Measurements from ENCODE around the gene PGA3.
"Not testable (repeated sequence)": the region's sequence is repeated elsewhere in the genome, so short reads cannot be mapped to it uniquely, and the experiment has no call there.

The PGA3 gene

DNA sequence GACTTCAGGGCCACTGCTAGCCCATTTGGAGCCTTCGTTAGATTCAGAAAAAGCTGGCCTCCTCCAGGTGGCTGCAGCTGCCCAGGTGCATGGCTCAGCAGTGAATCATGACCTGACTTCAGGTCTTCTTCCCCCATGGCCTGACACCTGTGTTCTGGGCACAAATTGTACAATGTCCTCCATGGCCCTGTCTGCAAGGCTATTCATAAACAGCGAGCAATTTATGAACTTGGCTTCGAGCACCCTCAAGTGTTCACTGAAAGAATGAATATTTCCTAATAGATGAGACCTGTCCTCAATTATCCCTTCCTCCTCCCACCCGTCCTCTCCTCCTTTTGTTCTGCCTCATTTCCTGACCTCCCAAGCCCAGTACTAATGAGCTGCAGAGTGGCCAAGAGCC is 29.9 kb upstream of the PGA3 start:
- DNase-seq (ENCODE audit: low read depth) = peak; percentile 33
- no peaks in the 10 kb centered on the region for H3K4me1 ChIP-seq (ENCODE audit: control insufficient read depth, insufficient read depth, low read length)
- no peak overlapping the region for H3K4me3 ChIP-seq (ENCODE audit: low read length)
- H3K36me3 ChIP-seq (ENCODE audit: control insufficient read depth, insufficient read depth, low read length, severe bottlenecking) = no peaks in the 10 kb centered on the region
- peaks cover 4% of the 10 kb centered on the region for H3K9me3 ChIP-seq (ENCODE audit: control insufficient read depth, low read length)
- peaks cover 70% of the 10 kb centered on the region for H3K27me3 ChIP-seq (replicated peaks; ENCODE audit: control insufficient read depth, insufficient read depth, low read length)
- no peak overlapping the region for H3K9ac ChIP-seq (ENCODE audit: low read length)

DNA sequence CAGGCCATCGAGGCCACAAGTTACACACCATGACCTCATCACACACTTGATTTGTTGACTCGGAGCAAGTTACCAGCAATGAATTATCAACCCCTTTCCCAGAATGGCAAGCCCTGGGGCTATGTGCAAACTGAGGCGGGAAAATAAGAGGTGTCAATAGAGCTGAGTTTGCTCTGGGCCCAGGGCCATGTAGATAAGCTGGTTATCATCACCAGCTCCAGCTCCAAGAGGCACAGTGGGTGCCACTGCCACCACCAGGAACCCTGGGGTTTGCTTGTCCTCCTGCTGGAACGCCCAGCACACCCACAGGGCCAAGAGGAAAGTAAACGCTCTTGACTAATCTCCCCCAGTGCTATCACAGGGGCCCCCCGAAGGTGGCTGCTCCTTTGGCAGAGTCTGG is 29.0 kb upstream of the PGA3 start:
- Histone ChIP-seq H3K9ac (ENCODE audit: low read length) (no peak overlapping the region), H3K36me3 (ENCODE audit: control insufficient read depth, insufficient read depth, low read length, severe bottlenecking) (no peaks in the 10 kb centered on the region), H3K9me3 (ENCODE audit: control insufficient read depth, low read length) (no peaks in the 10 kb centered on the region), H3K27me3 (replicated peaks; ENCODE audit: control insufficient read depth, insufficient read depth, low read length) (peaks cover 64% of the 10 kb centered on the region), H3K4me3 (ENCODE audit: low read length) (no peak overlapping the region), H3K4me1 (ENCODE audit: control insufficient read depth, insufficient read depth, low read length) (no peaks in the 10 kb centered on the region)
- no peak for DNase-seq (ENCODE audit: low read depth)

DNA sequence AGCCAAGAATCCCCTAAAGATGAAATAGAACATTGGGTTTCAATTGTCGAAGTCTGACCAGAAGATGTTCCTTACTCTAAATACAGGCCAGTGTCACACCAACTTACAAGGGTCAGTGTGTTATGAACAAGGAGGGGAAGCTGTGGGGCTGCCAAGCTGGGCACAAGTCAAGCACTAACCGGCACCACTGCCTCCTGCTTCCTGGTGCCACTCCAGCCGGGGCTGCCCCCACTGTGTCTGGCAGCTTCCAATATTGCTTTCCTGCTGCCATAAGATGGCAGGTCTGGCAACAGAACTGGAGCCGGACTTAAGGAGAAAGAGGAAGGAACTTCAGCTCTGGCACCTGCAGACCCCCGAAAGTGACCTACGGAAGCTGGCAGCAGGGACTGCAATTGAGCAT is 28.4 kb upstream of the PGA3 start:
- Histone ChIP-seq H3K4me1 (ENCODE audit: control insufficient read depth, insufficient read depth, low read length) (no peaks in the 10 kb centered on the region), H3K36me3 (ENCODE audit: control insufficient read depth, insufficient read depth, low read length, severe bottlenecking) (no peaks in the 10 kb centered on the region), H3K9ac (ENCODE audit: low read length) (no peak overlapping the region), H3K4me3 (ENCODE audit: low read length) (no peak overlapping the region), H3K9me3 (ENCODE audit: control insufficient read depth, low read length) (no peaks in the 10 kb centered on the region), H3K27me3 (replicated peaks; ENCODE audit: control insufficient read depth, insufficient read depth, low read length) (peaks cover 59% of the 10 kb centered on the region)
- no peak for DNase-seq (ENCODE audit: low read depth)

DNA sequence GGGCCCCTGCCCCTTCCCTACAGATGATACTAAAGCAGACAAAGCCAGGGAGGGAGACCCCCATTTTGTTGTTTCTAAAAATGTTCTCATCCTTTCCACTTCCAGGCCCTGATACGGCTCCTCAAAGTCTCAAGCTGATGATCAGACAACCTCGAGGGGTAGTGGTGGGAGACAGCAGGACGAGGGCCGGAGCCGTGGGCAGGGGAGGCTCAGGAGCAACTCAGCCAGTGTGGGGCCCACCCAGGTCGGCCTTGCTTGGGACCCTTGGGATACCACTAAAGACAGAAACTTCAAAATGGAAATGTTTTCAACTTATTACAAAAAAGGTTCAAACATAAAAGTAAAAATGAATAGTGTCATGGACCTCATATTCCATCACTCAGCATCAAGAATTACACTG is 26.9 kb upstream of the PGA3 start:
- Histone ChIP-seq H3K4me3 (ENCODE audit: low read length) (no peak overlapping the region), H3K9me3 (ENCODE audit: control insufficient read depth, low read length) (no peaks in the 10 kb centered on the region), H3K27me3 (replicated peaks; ENCODE audit: control insufficient read depth, insufficient read depth, low read length) (peaks cover 48% of the 10 kb centered on the region), H3K36me3 (ENCODE audit: control insufficient read depth, insufficient read depth, low read length, severe bottlenecking) (no peaks in the 10 kb centered on the region), H3K9ac (ENCODE audit: low read length) (no peak overlapping the region), H3K4me1 (ENCODE audit: control insufficient read depth, insufficient read depth, low read length) (no peaks in the 10 kb centered on the region)
- DNase-seq (ENCODE audit: low read depth) = no peak

DNA sequence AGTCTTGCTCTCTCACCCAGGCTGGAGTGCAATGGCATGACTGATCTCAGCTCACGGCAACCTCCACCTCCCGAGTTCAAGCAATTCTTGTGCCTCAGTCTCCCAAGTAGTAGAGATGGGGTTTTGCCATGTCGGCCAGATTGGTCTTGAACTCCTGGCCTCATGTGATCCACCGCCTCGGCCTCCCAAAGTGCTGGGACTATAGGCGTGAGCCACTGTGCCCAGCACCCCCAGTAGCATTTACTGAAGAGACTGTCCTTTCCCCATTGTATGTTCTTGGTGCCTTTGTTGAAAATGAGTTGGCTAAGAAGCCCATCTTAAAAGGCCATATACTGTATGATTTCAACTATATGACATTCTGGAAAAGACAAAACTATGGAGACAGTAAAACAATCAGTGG is 23.1 kb upstream of the PGA3 start:
- not testable (repeated sequence) for H3K9ac ChIP-seq (ENCODE audit: low read length); H3K4me1 ChIP-seq (ENCODE audit: control insufficient read depth, insufficient read depth, low read length); H3K36me3 ChIP-seq (ENCODE audit: control insufficient read depth, insufficient read depth, low read length, severe bottlenecking); H3K4me3 ChIP-seq (ENCODE audit: low read length); DNase-seq (ENCODE audit: low read depth); H3K9me3 ChIP-seq (ENCODE audit: control insufficient read depth, low read length)
- H3K27me3 ChIP-seq (replicated peaks; ENCODE audit: control insufficient read depth, insufficient read depth, low read length) = peaks cover 12% of the 10 kb centered on the region

DNA sequence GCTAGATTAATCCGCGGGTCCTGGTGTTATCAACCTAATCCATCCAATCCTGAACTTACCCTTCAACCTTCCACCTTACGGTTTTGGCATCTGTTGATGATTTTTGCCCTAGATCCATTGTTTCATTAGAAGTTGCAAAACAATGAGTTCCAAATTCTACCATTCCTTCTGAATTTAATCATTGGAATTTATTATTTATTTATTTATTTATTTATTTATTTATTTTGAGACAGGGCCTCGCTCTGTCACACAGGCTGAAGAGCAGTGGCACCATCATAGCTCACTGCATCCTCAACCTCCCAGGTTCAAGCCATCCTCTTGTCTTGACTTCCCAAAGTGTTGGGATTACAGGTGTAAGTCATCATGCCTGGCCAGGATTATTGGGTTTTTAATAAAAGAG is 21.8 kb upstream of the PGA3 start:
- H3K27me3 ChIP-seq (replicated peaks; ENCODE audit: control insufficient read depth, insufficient read depth, low read length) = no peaks in the 10 kb centered on the region
- no peak for DNase-seq (ENCODE audit: low read depth)
- no peak overlapping the region for H3K4me3 ChIP-seq (ENCODE audit: low read length)
- no peaks in the 10 kb centered on the region for H3K9me3 ChIP-seq (ENCODE audit: control insufficient read depth, low read length)
- no peak overlapping the region for H3K9ac ChIP-seq (ENCODE audit: low read length)
- no peaks in the 10 kb centered on the region for H3K36me3 ChIP-seq (ENCODE audit: control insufficient read depth, insufficient read depth, low read length, severe bottlenecking)
- no peaks in the 10 kb centered on the region for H3K4me1 ChIP-seq (ENCODE audit: control insufficient read depth, insufficient read depth, low read length)

DNA sequence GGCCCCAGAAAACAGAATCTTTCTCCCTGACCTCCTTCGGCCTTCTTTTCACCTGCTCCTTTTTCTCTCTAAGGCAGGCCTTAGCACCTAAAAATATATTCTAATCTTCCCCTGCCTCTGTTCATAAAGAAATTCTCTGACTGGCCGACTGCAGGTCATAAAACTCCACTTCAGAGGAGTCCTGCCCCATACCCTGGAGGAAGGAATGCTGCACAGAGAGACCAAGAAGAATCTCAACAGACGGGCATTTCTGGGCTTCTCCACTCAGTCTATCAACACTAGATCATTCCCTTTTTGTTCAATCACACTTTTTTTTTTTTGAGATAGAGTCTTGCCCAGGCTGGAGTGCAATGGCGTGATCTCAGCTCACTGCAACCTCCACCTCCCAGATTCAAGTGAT is 19.7 kb upstream of the PGA3 start:
- Histone ChIP-seq H3K4me1 (ENCODE audit: control insufficient read depth, insufficient read depth, low read length) (no peaks in the 10 kb centered on the region), H3K4me3 (ENCODE audit: low read length) (no peak overlapping the region), H3K9me3 (ENCODE audit: control insufficient read depth, low read length) (no peaks in the 10 kb centered on the region), H3K36me3 (ENCODE audit: control insufficient read depth, insufficient read depth, low read length, severe bottlenecking) (no peaks in the 10 kb centered on the region), H3K9ac (ENCODE audit: low read length) (no peak overlapping the region), H3K27me3 (replicated peaks; ENCODE audit: control insufficient read depth, insufficient read depth, low read length) (no peaks in the 10 kb centered on the region)
- peak; percentile 2 for DNase-seq (ENCODE audit: low read depth)

DNA sequence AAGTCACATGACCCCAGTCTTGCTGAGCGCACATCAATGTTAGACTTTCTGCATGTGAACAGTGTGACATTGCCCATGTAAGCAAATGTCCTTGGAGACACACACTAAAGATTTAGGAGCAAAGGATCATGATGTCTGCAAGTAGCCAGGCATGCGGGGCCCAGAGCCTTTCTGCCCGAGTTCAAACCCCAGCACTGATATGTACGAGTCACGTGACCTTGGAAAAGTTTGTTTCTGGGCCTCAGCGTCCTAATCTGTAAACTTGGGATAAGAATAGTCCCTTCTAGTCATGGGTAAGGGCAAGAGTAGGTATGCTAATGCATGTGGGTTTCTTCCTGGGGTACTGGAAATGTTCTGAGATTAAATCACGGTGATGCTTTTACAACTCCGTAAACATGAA is 16.8 kb upstream of the PGA3 start:
- no peaks in the 10 kb centered on the region for H3K36me3 ChIP-seq (ENCODE audit: control insufficient read depth, insufficient read depth, low read length, severe bottlenecking)
- H3K4me1 ChIP-seq (ENCODE audit: control insufficient read depth, insufficient read depth, low read length) = no peaks in the 10 kb centered on the region
- DNase-seq (ENCODE audit: low read depth) = no peak
- H3K4me3 ChIP-seq (ENCODE audit: low read length) = no peak overlapping the region
- H3K9me3 ChIP-seq (ENCODE audit: control insufficient read depth, low read length) = peaks cover 6% of the 10 kb centered on the region
- peaks cover 5% of the 10 kb centered on the region for H3K27me3 ChIP-seq (replicated peaks; ENCODE audit: control insufficient read depth, insufficient read depth, low read length)
- no peak overlapping the region for H3K9ac ChIP-seq (ENCODE audit: low read length)

DNA sequence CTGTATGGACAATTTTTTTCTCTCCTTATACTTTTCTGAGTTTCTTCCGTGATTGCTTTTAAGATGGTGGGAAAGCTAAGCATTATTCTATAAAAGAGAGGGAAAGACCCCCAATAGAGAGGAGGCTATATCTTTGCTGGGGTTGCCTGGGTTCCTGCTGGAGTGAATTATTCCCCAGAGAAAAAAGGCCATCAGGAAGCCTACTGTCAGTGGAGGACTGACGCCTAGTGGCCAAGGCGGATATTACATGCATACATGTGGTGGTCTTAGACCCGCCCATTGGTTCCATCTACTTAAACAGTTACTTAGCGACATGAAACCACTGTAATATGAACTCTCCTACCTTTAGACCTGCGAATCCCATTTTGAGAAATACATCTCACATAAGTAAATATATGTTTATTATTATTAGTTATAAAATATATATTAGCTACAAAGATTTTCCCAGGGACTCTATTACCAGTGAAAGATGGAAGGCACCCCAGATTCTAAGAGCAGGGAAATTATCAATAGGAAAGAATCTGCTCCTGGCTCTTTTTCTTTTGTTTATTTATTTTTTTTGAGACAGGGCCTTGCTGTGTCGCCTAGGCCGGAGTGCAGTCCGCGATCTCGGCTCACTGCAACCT is 15.7 kb upstream of the PGA3 start:
- Histone ChIP-seq H3K9ac (ENCODE audit: low read length) (no peak overlapping the region), H3K9me3 (ENCODE audit: control insufficient read depth, low read length) (peaks cover 6% of the 10 kb centered on the region)

DNA sequence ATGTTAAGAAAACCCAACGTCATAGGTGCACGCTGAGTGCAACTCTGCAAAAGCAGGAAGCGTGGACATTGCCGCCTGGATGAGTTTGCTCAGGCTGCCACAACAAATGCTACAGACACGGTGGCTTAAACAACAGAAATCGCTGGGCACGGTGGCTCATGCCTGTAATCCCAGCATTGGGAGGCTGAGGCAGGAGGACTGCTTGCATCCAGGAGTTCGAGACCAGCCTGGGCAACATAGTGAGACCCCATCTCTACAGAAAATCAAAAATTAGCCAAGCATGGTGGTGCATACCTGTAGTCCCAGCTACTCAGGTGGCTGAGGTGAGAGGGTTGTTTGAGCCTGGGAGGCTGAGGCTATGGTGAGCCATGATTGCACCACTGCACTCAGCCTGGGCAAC is 13.4 kb upstream of the PGA3 start:
- DNase-seq (ENCODE audit: low read depth) = no peak
- peaks cover 6% of the 10 kb centered on the region for H3K9me3 ChIP-seq (ENCODE audit: control insufficient read depth, low read length)

More for the DNA sequence above, 15.7 kb upstream of the PGA3 start:
- Histone ChIP-seq H3K4me1 (ENCODE audit: control insufficient read depth, insufficient read depth, low read length) (no peaks in the 10 kb centered on the region), H3K36me3 (ENCODE audit: control insufficient read depth, insufficient read depth, low read length, severe bottlenecking) (no peaks in the 10 kb centered on the region), H3K27me3 (replicated peaks; ENCODE audit: control insufficient read depth, insufficient read depth, low read length) (peaks cover 5% of the 10 kb centered on the region), H3K4me3 (ENCODE audit: low read length) (no peak overlapping the region)
- peak; percentile 92 for DNase-seq (ENCODE audit: low read depth)

DNA sequence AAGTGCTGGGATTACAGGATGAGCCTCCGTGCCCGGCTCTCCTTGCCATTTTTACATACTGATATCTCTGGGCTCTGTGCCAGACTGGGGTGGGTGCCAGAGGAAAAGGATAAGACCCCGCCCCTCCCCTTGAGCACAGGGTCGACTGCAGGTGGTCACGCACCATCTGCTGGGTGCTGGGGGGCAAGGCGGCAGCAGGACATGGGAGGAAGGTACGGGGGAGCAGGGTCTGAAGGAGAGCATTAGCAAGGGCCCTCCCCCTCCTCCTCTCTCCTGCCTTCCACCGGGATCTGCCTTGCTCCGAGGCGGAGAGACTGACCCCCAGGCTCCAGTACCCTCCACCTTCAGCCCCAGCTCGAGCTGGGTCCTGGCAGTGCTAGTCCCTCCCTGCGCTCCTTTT is 9.7 kb upstream of the PGA3 start:
- no peak for DNase-seq (ENCODE audit: low read depth)
- no peak overlapping the region for H3K4me3 ChIP-seq (ENCODE audit: low read length)
- H3K27me3 ChIP-seq (replicated peaks; ENCODE audit: control insufficient read depth, insufficient read depth, low read length) = peaks cover 12% of the 10 kb centered on the region
- no peak overlapping the region for H3K9ac ChIP-seq (ENCODE audit: low read length)
- peaks cover 11% of the 10 kb centered on the region for H3K9me3 ChIP-seq (ENCODE audit: control insufficient read depth, low read length)
- no peaks in the 10 kb centered on the region for H3K4me1 ChIP-seq (ENCODE audit: control insufficient read depth, insufficient read depth, low read length)
- no peaks in the 10 kb centered on the region for H3K36me3 ChIP-seq (ENCODE audit: control insufficient read depth, insufficient read depth, low read length, severe bottlenecking)

More for the DNA sequence above, 13.4 kb upstream of the PGA3 start:
- Histone ChIP-seq H3K36me3 (ENCODE audit: control insufficient read depth, insufficient read depth, low read length, severe bottlenecking) (no peaks in the 10 kb centered on the region), H3K9ac (ENCODE audit: low read length) (no peak overlapping the region), H3K4me3 (ENCODE audit: low read length) (no peak overlapping the region), H3K4me1 (ENCODE audit: control insufficient read depth, insufficient read depth, low read length) (no peaks in the 10 kb centered on the region), H3K27me3 (replicated peaks; ENCODE audit: control insufficient read depth, insufficient read depth, low read length) (peaks cover 11% of the 10 kb centered on the region)

DNA sequence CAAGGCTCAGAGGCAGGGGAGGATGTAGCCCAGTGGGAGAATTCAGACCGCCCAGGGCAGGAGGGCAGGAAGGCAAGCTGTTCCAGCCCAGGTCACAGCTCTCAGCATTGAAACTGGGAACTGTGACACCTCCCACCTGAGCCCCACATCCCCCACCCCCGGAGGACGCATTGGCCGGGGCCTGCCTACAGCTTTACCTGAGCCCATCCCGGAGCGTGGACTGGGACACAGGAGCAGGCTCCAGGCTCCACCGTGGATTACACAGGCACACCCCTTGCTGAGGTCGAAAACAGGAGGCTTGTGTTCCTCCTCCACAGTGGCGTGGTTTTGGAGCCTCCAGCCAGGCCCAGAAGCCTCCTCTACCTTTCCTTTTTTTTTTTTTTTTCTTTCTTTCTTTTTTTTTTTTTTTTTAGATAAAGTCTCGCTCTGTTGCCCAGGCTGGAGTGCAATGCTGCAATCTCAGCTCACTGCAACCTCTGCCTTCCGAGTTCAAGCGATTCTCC is 9.1 kb upstream of the PGA3 start:
- no peak overlapping the region for H3K4me3 ChIP-seq (ENCODE audit: low read length)
- DNase-seq (ENCODE audit: low read depth) = no peak
- H3K36me3 ChIP-seq (ENCODE audit: control insufficient read depth, insufficient read depth, low read length, severe bottlenecking) = no peaks in the 10 kb centered on the region
- H3K27me3 ChIP-seq (replicated peaks; ENCODE audit: control insufficient read depth, insufficient read depth, low read length) = peaks cover 12% of the 10 kb centered on the region
- no peak overlapping the region for H3K9ac ChIP-seq (ENCODE audit: low read length)
- no peaks in the 10 kb centered on the region for H3K4me1 ChIP-seq (ENCODE audit: control insufficient read depth, insufficient read depth, low read length)
- peaks cover 18% of the 10 kb centered on the region for H3K9me3 ChIP-seq (ENCODE audit: control insufficient read depth, low read length)
